HFFc6 (cell line): ENCODE results near the gene CACNA1F. TPM values are rescaled to one million over a fixed set of nuclear protein-coding genes. Genes with fewer than 3 reads are reported as not detected.

Experiments used
- DNase-seq: peaks from one replicate; pipeline ENCODE4 v3.0.0-alpha.2; 2018
- H3K27ac Mint-ChIP-seq: 2 replicates; pipeline ENCODE4 v1.8.0; 2020; ENCODE audit warnings: mild to moderate bottlenecking, mixed read lengths
- H3K27me3 Mint-ChIP-seq: 2 replicates; pipeline ENCODE4 v1.8.0; 2021; ENCODE audit warnings: mild to moderate bottlenecking, moderate library complexity, mixed read lengths; ENCODE audit not compliant: insufficient read depth
- H3K36me3 Mint-ChIP-seq: 2 replicates; pipeline ENCODE4 v1.8.0; 2021; ENCODE audit warnings: low read depth, mixed read lengths
- H3K4me1 Mint-ChIP-seq: 2 replicates; pipeline ENCODE4 v1.8.0; 2020; ENCODE audit warnings: low read depth, mixed read lengths
- H3K4me3 Mint-ChIP-seq: 2 replicates; pipeline ENCODE4 v1.8.0; 2020; ENCODE audit warnings: mild to moderate bottlenecking, moderate library complexity, mixed read lengths
- H3K9me3 Mint-ChIP-seq: 2 replicates; pipeline ENCODE4 v1.8.0; 2020; ENCODE audit warnings: mild to moderate bottlenecking, mixed read lengths
- total RNA-seq, 6 experiments: library from RNA; stranded (reverse); fragmentation: NEBNext Ultra II Directional; extraction: Animal tissue kit (Norgen Biotek cat#: 25700); gene quantifications; 2 replicates in 1 of 6; 3 replicates in 5 of 6; pipeline ENCODE4 v1.2.3, GENCODE V29; 2021
- TF ChIP-seq, protein P1 (sequence below): fragments of 200-600 bp; sonication (generic); IDR thresholded peaks from 2 replicates; pipeline ENCODE4 v1.5.0; 2021; ENCODE audit warnings: antibody characterized with exemption, mild to moderate bottlenecking

The CACNA1F gene
- total RNA-seq, 6 experiments from 2014 or later = not detected

DNA sequence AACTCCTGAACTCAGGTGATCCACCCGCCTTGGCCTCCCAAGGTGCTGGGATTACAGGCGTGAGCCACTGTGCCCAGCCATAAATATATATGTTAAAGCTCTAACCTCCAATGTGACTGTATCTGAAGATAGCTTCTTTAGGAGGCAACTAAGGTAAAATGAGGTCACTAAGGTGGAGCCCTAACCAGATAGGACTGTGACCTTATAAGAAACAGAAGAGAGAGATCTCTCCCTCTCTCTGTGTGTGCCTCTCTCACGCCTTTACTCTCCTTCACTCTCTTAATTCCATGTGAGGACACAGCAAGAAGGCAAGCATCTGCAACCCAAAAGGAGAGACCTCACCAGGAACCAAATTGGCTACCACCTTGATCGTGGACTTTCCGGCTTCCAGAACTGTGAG, 71.5 kb downstream of the CACNA1F start:
- peaks cover 11% of the 10 kb centered on the region for H3K4me1 Mint-ChIP-seq
- H3K9me3 Mint-ChIP-seq = no peaks in the 10 kb centered on the region; the same call in 1 of the 2 replicates
- H3K36me3 Mint-ChIP-seq = no peaks in the 10 kb centered on the region
- no peak for DNase-seq
- no peak overlapping the region for H3K27ac Mint-ChIP-seq
- TF ChIP-seq, protein P1, sequence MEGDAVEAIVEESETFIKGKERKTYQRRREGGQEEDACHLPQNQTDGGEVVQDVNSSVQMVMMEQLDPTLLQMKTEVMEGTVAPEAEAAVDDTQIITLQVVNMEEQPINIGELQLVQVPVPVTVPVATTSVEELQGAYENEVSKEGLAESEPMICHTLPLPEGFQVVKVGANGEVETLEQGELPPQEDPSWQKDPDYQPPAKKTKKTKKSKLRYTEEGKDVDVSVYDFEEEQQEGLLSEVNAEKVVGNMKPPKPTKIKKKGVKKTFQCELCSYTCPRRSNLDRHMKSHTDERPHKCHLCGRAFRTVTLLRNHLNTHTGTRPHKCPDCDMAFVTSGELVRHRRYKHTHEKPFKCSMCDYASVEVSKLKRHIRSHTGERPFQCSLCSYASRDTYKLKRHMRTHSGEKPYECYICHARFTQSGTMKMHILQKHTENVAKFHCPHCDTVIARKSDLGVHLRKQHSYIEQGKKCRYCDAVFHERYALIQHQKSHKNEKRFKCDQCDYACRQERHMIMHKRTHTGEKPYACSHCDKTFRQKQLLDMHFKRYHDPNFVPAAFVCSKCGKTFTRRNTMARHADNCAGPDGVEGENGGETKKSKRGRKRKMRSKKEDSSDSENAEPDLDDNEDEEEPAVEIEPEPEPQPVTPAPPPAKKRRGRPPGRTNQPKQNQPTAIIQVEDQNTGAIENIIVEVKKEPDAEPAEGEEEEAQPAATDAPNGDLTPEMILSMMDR = no peak
- H3K27me3 Mint-ChIP-seq = no peaks in the 10 kb centered on the region
- H3K4me3 Mint-ChIP-seq = no peak overlapping the region

DNA sequence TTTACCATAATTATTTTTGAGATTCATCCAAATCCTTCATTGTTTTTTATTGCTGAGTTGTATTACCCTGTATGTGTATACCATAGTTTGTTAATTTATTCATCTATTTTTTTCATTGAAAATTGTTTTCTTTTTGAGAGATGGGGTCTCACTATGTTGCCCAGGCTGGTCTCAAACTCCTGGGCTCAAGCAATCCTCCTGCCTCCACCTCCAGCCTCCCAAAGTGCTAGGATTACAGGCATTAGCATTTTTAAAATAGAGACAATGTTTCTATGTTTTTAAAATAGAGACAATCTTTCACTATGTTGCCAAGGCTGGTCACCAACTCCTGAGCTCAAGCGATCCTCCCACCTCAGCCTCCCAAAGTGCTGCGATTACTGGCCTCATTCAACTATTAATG, 72.2 kb downstream of the CACNA1F start:
- H3K27me3 Mint-ChIP-seq = no peaks in the 10 kb centered on the region
- no peak overlapping the region for H3K4me3 Mint-ChIP-seq
- H3K9me3 Mint-ChIP-seq = no peaks in the 10 kb centered on the region; the same call in 1 of the 2 replicates
- no peak overlapping the region for H3K27ac Mint-ChIP-seq
- DNase-seq = no peak
- TF ChIP-seq, protein P1 = no peak
- H3K36me3 Mint-ChIP-seq = no peaks in the 10 kb centered on the region
- peaks cover 9% of the 10 kb centered on the region for H3K4me1 Mint-ChIP-seq

DNA sequence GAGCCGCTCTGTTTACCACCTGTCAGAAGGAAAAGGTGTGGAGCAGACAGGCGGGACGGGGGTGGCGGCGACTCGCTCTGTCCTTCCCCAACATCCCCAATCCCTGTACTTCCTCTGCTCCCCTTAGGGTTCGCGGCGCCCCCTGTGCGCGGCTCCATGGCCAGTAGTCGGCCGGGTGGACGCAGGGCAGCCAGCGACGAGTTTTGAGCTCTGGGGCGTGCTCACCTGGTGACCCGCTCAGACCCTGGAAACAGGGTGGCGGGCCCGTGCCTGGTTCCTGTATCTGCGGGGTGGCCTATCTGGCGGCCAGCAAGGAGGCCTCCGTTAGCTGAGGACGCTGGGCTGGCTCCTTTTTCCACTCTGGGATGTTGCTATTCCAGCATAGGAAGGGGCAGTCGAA, 75.9 kb downstream of the CACNA1F start:
- TF ChIP-seq, protein P1 = no peak
- Mint-ChIP-seq H3K27ac (no peak overlapping the region), H3K36me3 (no peaks in the 10 kb centered on the region), H3K27me3 (no peaks in the 10 kb centered on the region), H3K9me3 (no peaks in the 10 kb centered on the region), H3K4me3 (no peak overlapping the region), H3K4me1 (peaks cover 18% of the 10 kb centered on the region)
- DNase-seq = no peak

DNA sequence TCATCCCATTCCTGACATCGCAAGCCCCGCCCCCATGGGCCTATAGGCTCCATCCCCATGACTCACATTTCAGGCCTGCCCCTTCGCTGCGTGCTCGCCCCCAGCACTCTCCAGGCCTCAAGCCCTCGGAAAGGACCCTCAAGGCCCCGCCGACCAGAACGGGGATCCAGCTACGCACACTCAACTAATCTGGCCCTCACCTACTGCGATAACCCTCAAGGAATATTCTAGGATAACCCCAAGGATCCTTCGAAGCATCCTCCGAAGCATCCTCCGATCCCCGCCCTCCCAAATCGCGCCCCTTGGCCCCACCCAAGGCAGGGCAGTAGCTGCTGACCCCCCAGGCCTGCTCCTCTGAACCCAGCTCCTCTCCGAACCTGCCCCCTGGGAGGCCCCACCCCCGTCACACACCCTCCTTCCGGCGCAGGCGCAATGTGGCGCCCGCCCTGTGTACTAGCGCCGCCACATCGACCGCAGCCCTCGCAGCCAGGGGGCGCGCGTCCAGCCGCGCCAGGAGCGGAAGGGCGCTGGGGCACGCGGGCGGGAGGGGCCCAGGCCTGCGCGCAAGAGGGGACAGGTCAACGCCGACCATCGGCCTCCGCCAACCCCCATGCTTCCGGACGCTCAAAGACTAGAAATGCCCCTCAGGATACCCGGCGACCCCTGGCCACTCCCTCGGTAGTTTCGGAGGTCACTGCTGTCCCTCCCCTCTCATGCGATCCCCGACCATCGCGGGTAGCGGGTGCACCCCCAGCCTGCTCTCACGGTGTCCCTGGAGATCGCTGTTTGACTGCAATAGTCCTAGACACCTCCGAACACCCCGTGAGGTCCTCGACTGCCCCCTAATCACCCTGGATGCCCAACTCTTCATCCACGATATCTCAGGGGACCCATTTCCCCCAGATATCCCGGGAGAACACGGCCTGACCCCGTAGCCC, 77.0 kb downstream of the CACNA1F start:
- Mint-ChIP-seq H3K27ac (peak overlapping the region; percentile 99), H3K4me3 (peak overlapping the region; percentile 90), H3K27me3 (no peaks in the 10 kb centered on the region), H3K36me3 (no peaks in the 10 kb centered on the region), H3K4me1 (peaks cover 18% of the 10 kb centered on the region), H3K9me3 (no peaks in the 10 kb centered on the region)
- TF ChIP-seq, protein P1 = peak; percentile 84
- peak; percentile 82 for DNase-seq

DNA sequence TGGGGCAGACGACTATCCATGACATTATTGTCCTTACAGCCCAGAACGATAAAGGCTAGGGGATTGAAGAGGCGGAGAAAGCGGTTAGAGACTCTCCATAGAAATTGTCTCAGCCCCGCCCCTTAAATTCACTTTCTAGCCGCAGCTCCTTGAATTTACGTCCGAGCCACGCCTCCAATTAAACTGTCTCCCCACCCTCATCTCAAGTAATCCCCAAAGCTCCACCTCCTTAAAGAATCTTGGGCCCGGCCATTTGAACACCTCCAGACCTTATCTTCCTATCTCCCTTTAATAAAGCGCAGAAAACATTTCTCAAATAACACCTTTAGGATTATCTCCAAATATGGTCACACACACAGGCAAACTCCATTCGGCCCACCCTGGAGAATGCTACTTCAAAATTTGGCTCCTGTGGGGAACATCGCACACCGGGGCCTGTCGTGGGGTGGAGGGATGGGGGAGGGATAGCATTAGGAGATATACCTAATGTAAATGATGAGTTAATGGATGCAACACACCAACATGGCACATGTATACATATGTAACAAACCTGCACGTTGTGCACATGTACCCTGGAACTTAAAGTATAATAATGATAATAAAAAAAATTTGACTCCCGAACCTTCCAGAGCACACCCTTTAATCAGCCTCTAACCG, 77.8 kb downstream of the CACNA1F start:
- Mint-ChIP-seq H3K27ac (peak overlapping the region; percentile 99), H3K4me1 (peaks cover 18% of the 10 kb centered on the region), H3K27me3 (no peaks in the 10 kb centered on the region), H3K36me3 (no peaks in the 10 kb centered on the region), H3K9me3 (no peaks in the 10 kb centered on the region), H3K4me3 (peak overlapping the region; percentile 90)
- TF ChIP-seq, protein P1 = no peak
- peak; percentile 16 for DNase-seq

Other genes starting within 250 kb of the CACNA1F start
- gene GRIPAP1, start 231.1 kb downstream of the CACNA1F start, total RNA-seq = 10 to 100 TPM; 23.2 to 32.1 (median 27.5) TPM
- 10 to 100 TPM; 76.6 to 89.1 (median 83.9) TPM for gene TFE3, start 190.0 kb downstream of the CACNA1F start, total RNA-seq
- under 1 TPM in 4 of 6 experiments, not detected in 2; 0.05 to 0.62 (median 0.24) TPM for gene CCDC120, start 174.3 kb downstream of the CACNA1F start, total RNA-seq
- gene PRAF2, start 159.3 kb downstream of the CACNA1F start, total RNA-seq = 100 to 1,000 TPM in 1 of 6 experiments, 10 to 100 TPM in 5; 68.0 to 100 (median 76.7) TPM
- gene WDR45, start 153.5 kb downstream of the CACNA1F start, total RNA-seq = 10 to 100 TPM; 37.4 to 46.6 (median 41.0) TPM
- 10 to 100 TPM; 20.6 to 27.0 (median 23.7) TPM for gene GPKOW, start 109.6 kb downstream of the CACNA1F start, total RNA-seq
- gene MAGIX, start 70.6 kb downstream of the CACNA1F start, total RNA-seq = 1 to 10 TPM in 5 of 6 experiments, under 1 TPM in 1; 0.94 to 1.9 (median 1.1) TPM
- 100 to 1,000 TPM; 163 to 214 (median 178) TPM for gene PLP2, start 61.4 kb downstream of the CACNA1F start, total RNA-seq
- gene PRICKLE3, start 47.0 kb downstream of the CACNA1F start, total RNA-seq = 10 to 100 TPM in 3 of 6 experiments, 1 to 10 TPM in 3; 8.0 to 10.7 (median 9.7) TPM
- under 1 TPM; 0.11 to 0.34 (median 0.24) TPM for gene SYP, start 33.1 kb downstream of the CACNA1F start, total RNA-seq
- gene CCDC22, start 2.1 kb upstream of the CACNA1F start, total RNA-seq = 10 to 100 TPM; 12.9 to 16.3 (median 15.1) TPM
- under 1 TPM in 3 of 6 experiments, not detected in 3; 0.09 to 0.16 (median 0.14) TPM for gene FOXP3, start 31.4 kb upstream of the CACNA1F start, total RNA-seq
- 1 to 10 TPM; 2.4 to 4.5 (median 4.1) TPM for gene PPP1R3F, start 36.5 kb upstream of the CACNA1F start, total RNA-seq
- gene GAGE10, start 70.3 kb upstream of the CACNA1F start, total RNA-seq = not detected
- gene GAGE12J, start 88.7 kb upstream of the CACNA1F start, total RNA-seq = not detected
- not detected for gene GAGE13, start 98.2 kb upstream of the CACNA1F start, total RNA-seq